H1 (cell line): Measurements from ENCODE around the gene SLC44A5. TPM values are rescaled to one million over a fixed set of nuclear protein-coding genes. Genes with fewer than 3 reads are reported as not detected.

ENCODE experiments used
- CTCF ChIA-PET: fragments of 300-600 bp; sonication (Branson Sonifier 250); formaldehyde crosslinking; loops from one replicate; lab custom pipeline; 2021; ENCODE audit not compliant: partially characterized antibody; lab: Charles Lee
- POLR2A ChIA-PET: fragments of 300-600 bp; sonication (Branson Sonifier 250); formaldehyde crosslinking; loops from one replicate; lab custom pipeline; 2021; ENCODE audit warnings: inconsistent platforms; ENCODE audit not compliant: partially characterized antibody; lab: Charles Lee
- DNase-seq, 2 experiments: peaks; one replicate each; pipeline versions ENCODE4 v3.0.0 to v3.0.0-alpha.2; 2010 to 2022; ENCODE audit warnings: low spot score in 2 of 2, low read depth in 1 of 2, mixed read lengths in 1 of 2
- FAIRE-seq: peaks from 2 replicates; lab custom pipeline; 2011; peaks lifted over from hg19 to GRCh38; lab: Jason Lieb, UNC
- H2AFZ ChIP-seq: 2 replicates; pipeline ENCODE4 v1.8.1; 2012; ENCODE audit warnings: low read length, inconsistent platforms
- H2AK5ac ChIP-seq: 2 replicates; pipeline ENCODE4 v1.6.1; 2013; ENCODE audit warnings: low read depth, low read length
- H2BK120ac ChIP-seq: replicated peaks from 2 replicates; pipeline ENCODE3; 2013; ENCODE audit warnings: low read depth, low read length, inconsistent platforms
- H2BK12ac ChIP-seq: 2 replicates; pipeline ENCODE4 v1.6.1; 2013; ENCODE audit warnings: low read depth, low read length
- H2BK15ac ChIP-seq: 2 replicates; pipeline ENCODE4 v1.6.1; 2013; ENCODE audit warnings: low read length
- H2BK20ac ChIP-seq: 2 replicates; pipeline ENCODE4 v1.6.1; 2013; ENCODE audit warnings: low read length
- H2BK5ac ChIP-seq: 2 replicates; pipeline ENCODE4 v1.6.1; 2013; ENCODE audit warnings: low read depth, low read length
- H3K14ac ChIP-seq: 2 replicates; pipeline ENCODE4 v1.6.1; 2013; ENCODE audit warnings: inconsistent platforms; ENCODE audit not compliant: insufficient read length
- H3K18ac ChIP-seq: 2 replicates; pipeline ENCODE4 v1.6.1; 2013; ENCODE audit warnings: low read length; ENCODE audit errors: extremely low read depth
- H3K23ac ChIP-seq: 2 replicates; pipeline ENCODE4 v1.6.1; 2013; ENCODE audit warnings: inconsistent platforms; ENCODE audit not compliant: insufficient read length
- H3K23me2 ChIP-seq: 2 replicates; pipeline ENCODE4 v1.6.1; 2013; ENCODE audit warnings: low read depth, low read length
- H3K27ac ChIP-seq: 2 replicates; pipeline ENCODE4 v1.6.1; 2011; ENCODE audit warnings: low read depth, low read length, inconsistent platforms
- H3K27me3 ChIP-seq, 4 experiments: replicated peaks in 1 of 4; 1 replicate in 1 of 4; 2 replicates in 3 of 4; pipeline versions ENCODE4 v1.6.1 to v1.8.1; 2011 to 2013; ENCODE audit warnings: low read length in 3 of 4, mild to moderate bottlenecking in 3 of 4, inconsistent platforms in 2 of 4, mixed read lengths in 2 of 4, moderate library complexity in 1 of 4; ENCODE audit not compliant: control insufficient read depth in 3 of 4, insufficient read depth in 3 of 4; ENCODE audit errors: extremely low read depth in 1 of 4
- H3K36me3 ChIP-seq, 4 experiments: 2 replicates each; pipeline versions ENCODE4 v1.6.1 to v1.8.1; 2011 to 2013; ENCODE audit warnings: mild to moderate bottlenecking in 4 of 4, low read length in 3 of 4, moderate library complexity in 2 of 4, control low read depth in 1 of 4, inconsistent platforms in 1 of 4; ENCODE audit not compliant: insufficient read depth in 4 of 4, control insufficient read depth in 2 of 4
- H3K4ac ChIP-seq: replicated peaks from 2 replicates; pipeline ENCODE3; 2013; ENCODE audit warnings: low read length, low read depth, mixed read lengths, inconsistent platforms; ENCODE audit not compliant: insufficient read length
- H3K4me1 ChIP-seq, 4 experiments: replicated peaks in 1 of 4; 1 replicate in 1 of 4; 2 replicates in 3 of 4; pipeline versions ENCODE4 v1.6.1 to v1.8.1; 2011 to 2013; ENCODE audit warnings: low read length in 3 of 4, inconsistent platforms in 2 of 4, mixed read lengths in 1 of 4; ENCODE audit not compliant: insufficient read depth in 4 of 4, control insufficient read depth in 3 of 4
- H3K4me2 ChIP-seq, 2 experiments: 2 replicates each; pipeline versions ENCODE4 v1.6.1 to v1.8.1; 2011 to 2013; ENCODE audit warnings: low read depth in 2 of 2, low read length in 2 of 2, control low read depth in 1 of 2, inconsistent platforms in 1 of 2, mild to moderate bottlenecking in 1 of 2; ENCODE audit not compliant: insufficient read depth in 1 of 2
- H3K4me3 ChIP-seq, 4 experiments: fragments of 200-600, 300-600 bp in 1 of 4; sonication (generic), shearing (Covaris generic), sonication (Bioruptor Twin) in 1 of 4; 2 replicates each; pipeline versions ENCODE4 v1.5.1 to v1.8.1; 2011 to 2016; ENCODE audit warnings: low read length in 4 of 4, low read depth in 3 of 4, control low read depth in 2 of 4, inconsistent platforms in 2 of 4, mild to moderate bottlenecking in 2 of 4, mixed read lengths in 1 of 4, moderate library complexity in 1 of 4; ENCODE audit not compliant: insufficient read depth in 2 of 4; ENCODE audit errors: extremely low read depth in 1 of 4
- H3K56ac ChIP-seq: replicated peaks from 2 replicates; pipeline ENCODE3; 2013; ENCODE audit warnings: low read depth, mild to moderate bottlenecking, mixed read lengths, low read length, inconsistent platforms; ENCODE audit not compliant: insufficient read length
- H3K79me1 ChIP-seq: 2 replicates; pipeline ENCODE4 v1.6.1; 2013; ENCODE audit warnings: low read depth, low read length, control low read depth
- H3K79me2 ChIP-seq, 2 experiments: 2 replicates each; pipeline versions ENCODE4 v1.6.1 to v1.8.1; 2012 to 2013; ENCODE audit warnings: low read length in 2 of 2, mild to moderate bottlenecking in 2 of 2, inconsistent platforms in 1 of 2; ENCODE audit not compliant: insufficient read depth in 2 of 2, control insufficient read depth in 1 of 2
- H3K9ac ChIP-seq, 4 experiments: replicated peaks in 1 of 4; 1 replicate in 1 of 4; 2 replicates in 3 of 4; pipeline versions ENCODE4 v1.6.1 to v1.8.1; 2011 to 2013; ENCODE audit warnings: low read depth in 3 of 4, low read length in 3 of 4, control low read depth in 2 of 4, mild to moderate bottlenecking in 2 of 4, moderate library complexity in 2 of 4, inconsistent platforms in 1 of 4; ENCODE audit errors: extremely low read depth in 1 of 4
- H3K9me3 ChIP-seq, 2 experiments: 2 replicates each; pipeline versions ENCODE4 v1.6.1 to v1.8.1; 2012 to 2013; ENCODE audit warnings: mild to moderate bottlenecking in 2 of 2, moderate library complexity in 2 of 2, control low read depth in 1 of 2, inconsistent platforms in 1 of 2, low read depth in 1 of 2, low read length in 1 of 2, mixed read lengths in 1 of 2; ENCODE audit not compliant: insufficient read depth in 2 of 2
- H4K20me1 ChIP-seq, 2 experiments: replicated peaks in 1 of 2; 2 replicates each; pipeline versions ENCODE3 to v1.8.1; 2011 to 2013; ENCODE audit warnings: inconsistent platforms in 2 of 2, low read length in 2 of 2, mild to moderate bottlenecking in 1 of 2; ENCODE audit not compliant: insufficient read depth in 2 of 2, control insufficient read depth in 1 of 2
- H4K5ac ChIP-seq: 2 replicates; pipeline ENCODE4 v1.6.1; 2013; ENCODE audit warnings: low read length, low read depth, mixed read lengths, inconsistent platforms; ENCODE audit not compliant: insufficient read length
- H4K8ac ChIP-seq: 2 replicates; pipeline ENCODE4 v1.8.0; 2013; ENCODE audit warnings: mild to moderate bottlenecking, moderate library complexity, low read length, inconsistent platforms; ENCODE audit not compliant: insufficient read depth; ENCODE audit errors: extremely low read depth
- H4K91ac ChIP-seq: replicated peaks from 2 replicates; pipeline ENCODE3; 2013; ENCODE audit warnings: low read length, mixed read lengths, inconsistent platforms; ENCODE audit not compliant: insufficient read length
- ASH2L ChIP-seq: fragments of 200-600, 300-600 bp; sonication (generic); IDR thresholded peaks from one replicate; pipeline ENCODE4 v1.7.1; 2017; ENCODE audit warnings: low read length
- BACH1 ChIP-seq: IDR thresholded peaks from 2 replicates; pipeline ENCODE4 v1.6.1; 2012; ENCODE audit warnings: low read length, improper control_type of control experiment
- BRCA1 ChIP-seq: IDR thresholded peaks from 2 replicates; pipeline ENCODE4 v1.6.1; 2012; ENCODE audit warnings: low read depth, low read length, improper control_type of control experiment
- GTF2F1 ChIP-seq: IDR thresholded peaks from 2 replicates; pipeline ENCODE4 v1.6.1; 2012; ENCODE audit warnings: low read depth, low read length, improper control_type of control experiment, borderline replicate concordance
- JUND ChIP-seq: IDR thresholded peaks from 2 replicates; pipeline ENCODE4 v1.6.1; 2011; ENCODE audit warnings: mild to moderate bottlenecking, improper control_type of control experiment, low read length
- KDM1A ChIP-seq: fragments of 200-600, 300-600 bp; sonication (generic); IDR thresholded peaks from 2 replicates; pipeline ENCODE4 v1.7.1; 2016; ENCODE audit warnings: mild to moderate bottlenecking, low read length, borderline replicate concordance
- PHF8 ChIP-seq: fragments of 200-600 bp; sonication (generic); conservative IDR thresholded peaks from 2 replicates; pipeline ENCODE4 v1.7.1; 2012; ENCODE audit warnings: low read depth, mild to moderate bottlenecking, inconsistent platforms, low read length, moderate library complexity
- SP4 ChIP-seq: IDR thresholded peaks from 2 replicates; pipeline ENCODE4 v1.6.1; 2012; ENCODE audit warnings: low read length, inconsistent platforms
- TAF7 ChIP-seq: optimal IDR thresholded peaks from 2 replicates; pipeline ENCODE3; 2011; ENCODE audit warnings: low read depth, mild to moderate bottlenecking, inconsistent platforms, low read length, moderate library complexity, borderline replicate concordance
- TCF12 ChIP-seq: IDR thresholded peaks from 2 replicates; pipeline ENCODE4 v1.6.1; 2011; ENCODE audit warnings: low read depth, mild to moderate bottlenecking, low read length
- TEAD4 ChIP-seq: IDR thresholded peaks from 2 replicates; pipeline ENCODE4 v1.6.1; 2012; ENCODE audit warnings: low read depth, low read length, inconsistent platforms, mixed read lengths
- ZNF274 ChIP-seq: IDR thresholded peaks from 2 replicates; pipeline ENCODE4 v1.7.0; 2012; ENCODE audit warnings: low read length, borderline replicate concordance; ENCODE audit errors: extremely low read depth
- WGBS, 2 experiments: shearing (Covaris generic) in 1 of 2; methylation state at CpG; one replicate each; pipeline versions ENCODE4 v1.1.6 to v1.1.7; 2013 to 2015; ENCODE audit warnings: low lambda C conversion rate in 2 of 2, mixed read lengths in 2 of 2, inconsistent platforms in 1 of 2, low coverage in 1 of 2, missing lambda C conversion rate in 1 of 2; ENCODE audit not compliant: insufficient replicate concordance in 2 of 2, insufficient coverage in 1 of 2, insufficient read length in 1 of 2; ENCODE audit errors: extremely low coverage in 1 of 2, missing lambda C conversion rate in 1 of 2; 5-methylcytosine and 5-hydroxymethylcytosine counted together
- polyA plus RNA-seq, 7 experiments: library from polyadenylated mRNA; depleted of rRNA in 3 of 7; stranded (reverse) in 5 of 7; unstranded in 2 of 7; fragments of >200 nt in 5 of 7; fragments of 200-250 nt in 2 of 7; gene quantifications; 1 replicate in 5 of 7; 2 replicates in 1 of 7; 4 replicates in 1 of 7; pipeline versions ENCODE4 v1.2.1 to v1.2.3, GENCODE V29; 2011 to 2013; ENCODE audit warnings: missing spikeins in 2 of 7, mixed read lengths in 2 of 7
- total RNA-seq: library from RNA; stranded (reverse); fragmentation: NEBNext Ultra II Directional; extraction: Animal tissue kit (Norgen Biotek cat#: 25700); gene quantifications from 2 replicates; pipeline ENCODE4 v1.2.1, GENCODE V29; 2021
- TF ChIP-seq, protein P1 (sequence below): IDR thresholded peaks from 2 replicates; pipeline ENCODE4 v1.6.1; 2012; ENCODE audit warnings: inconsistent platforms

SLC44A5 gene
- total and polyA plus RNA-seq, 2 of the 8 experiments (the other 6 are each of a cell fraction or from before 2014, with no cell fraction given): 1.8 to 3.3 TPM

DNA sequence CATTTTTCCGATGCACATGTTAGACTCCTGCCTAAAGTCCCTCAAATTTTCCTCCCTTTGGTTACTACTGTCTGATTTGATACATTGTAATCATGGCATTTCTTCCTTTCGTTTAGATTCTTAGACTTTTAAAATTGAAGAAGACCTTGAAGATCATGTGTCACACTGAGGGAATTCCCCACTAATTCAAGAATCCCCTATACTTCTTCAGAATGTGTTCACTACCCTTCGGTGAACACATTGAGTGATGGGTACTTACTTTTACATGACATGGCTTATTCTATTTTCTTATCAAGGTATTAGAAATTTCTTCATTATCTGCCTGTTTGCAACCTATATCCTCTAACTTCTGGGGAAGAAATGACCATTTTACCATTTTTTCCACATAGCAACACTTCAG is 390.8 kb downstream of the SLC44A5 start:
- ChIA-PET POLR2A (no interaction called here), CTCF (interaction anchor here (1.0 to 1.8 kb wide), 2 partner anchors 10 to 13 kb away, joined by 3 to 12 read pairs; no protein-coding TSS in a partner anchor)
- H3K27me3 ChIP-seq: no peaks in the 10 kb centered on the region
- no peak for TF ChIP-seq BRCA1
- no peak for TF ChIP-seq GTF2F1
- no peak for TF ChIP-seq KDM1A
- TF ChIP-seq BACH1: no peak
- TF ChIP-seq TCF12: no peak
- TF ChIP-seq TAF7: no peak
- TF ChIP-seq, protein P1, sequence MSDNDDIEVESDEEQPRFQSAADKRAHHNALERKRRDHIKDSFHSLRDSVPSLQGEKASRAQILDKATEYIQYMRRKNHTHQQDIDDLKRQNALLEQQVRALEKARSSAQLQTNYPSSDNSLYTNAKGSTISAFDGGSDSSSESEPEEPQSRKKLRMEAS: no peak
- no peak for TF ChIP-seq TEAD4
- TF ChIP-seq ASH2L: no peak
- no peak for TF ChIP-seq ZNF274
- no peak for TF ChIP-seq SP4
- no peak for TF ChIP-seq JUND
- TF ChIP-seq PHF8: no peak
- DNase-seq (no peak), FAIRE-seq (no peak)
- H3K23me2 ChIP-seq: no peaks in the 10 kb centered on the region
- no peak overlapping the region for H2BK5ac ChIP-seq
- no peaks in the 10 kb centered on the region for H3K36me3 ChIP-seq
- no peak overlapping the region for H2BK120ac ChIP-seq
- no peak overlapping the region for H3K14ac ChIP-seq
- H2AK5ac ChIP-seq: no peak overlapping the region
- no peaks in the 10 kb centered on the region for H4K20me1 ChIP-seq
- no peak overlapping the region for H2BK20ac ChIP-seq
- no peak overlapping the region for H4K91ac ChIP-seq
- no peak overlapping the region for H4K5ac ChIP-seq
- H3K9me3 ChIP-seq: no peaks in the 10 kb centered on the region
- no peaks in the 10 kb centered on the region for H3K79me1 ChIP-seq
- H3K4me1 ChIP-seq: no peaks in the 10 kb centered on the region
- H2BK15ac ChIP-seq: no peak overlapping the region
- H2AFZ ChIP-seq: no peak overlapping the region
- H3K4me2 ChIP-seq: no peak overlapping the region
- H3K23ac ChIP-seq: no peak overlapping the region
- H3K4ac ChIP-seq: no peak overlapping the region
- H2BK12ac ChIP-seq: no peak overlapping the region
- no peak overlapping the region for H3K18ac ChIP-seq
- 93% methylated on average over 3 of the region's 3 CpGs; no CpG with 5 or more reads in 1 of the 2 experiments for WGBS, 2 experiments
- no peak overlapping the region for H3K27ac ChIP-seq
- no peaks in the 10 kb centered on the region for H3K79me2 ChIP-seq
- no peak overlapping the region for H4K8ac ChIP-seq
- H3K4me3 ChIP-seq: no peak overlapping the region
- no peak overlapping the region for H3K56ac ChIP-seq
- no peak overlapping the region for H3K9ac ChIP-seq
